GM21381 (cell line): ENCODE measurements around the gene C20orf141.

ENCODE experiments used
- ATAC-seq: cut with Tn5 transposase; IDR thresholded peaks from one replicate; pipeline ENCODE4 v1.9.1; 2021; ENCODE audit warnings: mild to moderate bottlenecking, moderate library complexity; ENCODE audit not compliant: unreplicated experiment

C20orf141 gene

DNA sequence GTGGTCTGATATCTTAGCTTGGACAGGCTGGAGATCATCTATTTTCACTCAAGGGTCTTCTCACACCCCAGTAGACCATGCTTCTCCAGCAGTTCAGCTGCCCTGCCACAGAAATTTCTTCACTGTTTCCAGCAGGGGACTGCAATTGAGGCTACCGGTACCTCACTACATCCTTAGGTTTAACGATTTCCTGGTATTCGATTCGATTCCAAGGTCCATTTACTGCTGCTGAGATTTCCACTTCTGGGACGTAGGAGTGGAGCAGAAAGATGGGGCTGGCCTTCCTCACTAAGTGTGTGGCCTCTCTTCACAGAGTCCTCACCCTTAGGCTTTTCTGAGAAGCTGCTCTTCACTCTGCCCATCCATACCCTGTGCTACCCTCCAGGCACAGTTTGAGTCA is 31.9 kb downstream of the C20orf141 start:
- no peak for ATAC-seq

DNA sequence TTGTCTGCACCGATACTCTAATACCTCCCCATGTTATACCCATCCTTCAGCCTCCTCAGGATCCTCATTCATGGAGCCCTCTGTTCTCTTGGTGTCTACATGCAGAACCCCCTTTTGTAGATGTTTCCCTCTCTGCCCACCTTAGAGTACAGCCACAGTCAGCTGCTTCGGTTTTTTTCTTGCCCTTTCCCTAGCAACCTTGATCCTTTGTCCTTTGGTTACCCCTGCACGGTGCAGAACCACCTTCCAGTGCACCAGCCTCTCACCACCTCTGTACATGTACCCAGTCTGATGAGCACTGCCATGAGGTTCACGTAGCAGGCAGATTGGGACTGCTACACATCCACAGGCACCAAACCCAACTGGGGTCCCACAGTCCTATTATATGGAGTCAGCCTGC is 33.0 kb downstream of the C20orf141 start:
- no peak for ATAC-seq

DNA sequence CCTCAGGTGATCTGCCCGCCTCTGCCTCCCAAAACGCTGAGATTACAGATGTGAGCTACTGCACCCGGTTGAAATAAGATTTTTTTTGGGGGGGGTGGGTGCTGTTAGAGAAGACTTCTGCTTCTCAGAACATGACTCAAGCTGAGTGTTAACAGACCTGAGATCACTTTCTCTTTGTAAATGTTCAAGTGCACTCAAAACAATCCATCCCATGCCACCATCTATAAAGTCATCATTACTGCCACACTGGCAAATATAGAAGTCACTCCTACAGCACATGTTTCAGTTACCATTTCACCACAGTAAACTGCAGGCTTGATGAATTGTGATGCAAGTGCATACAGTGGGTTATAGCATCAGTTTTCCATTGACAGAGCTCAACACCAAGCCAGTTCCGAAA is 34.7 kb downstream of the C20orf141 start:
- no peak for ATAC-seq

DNA sequence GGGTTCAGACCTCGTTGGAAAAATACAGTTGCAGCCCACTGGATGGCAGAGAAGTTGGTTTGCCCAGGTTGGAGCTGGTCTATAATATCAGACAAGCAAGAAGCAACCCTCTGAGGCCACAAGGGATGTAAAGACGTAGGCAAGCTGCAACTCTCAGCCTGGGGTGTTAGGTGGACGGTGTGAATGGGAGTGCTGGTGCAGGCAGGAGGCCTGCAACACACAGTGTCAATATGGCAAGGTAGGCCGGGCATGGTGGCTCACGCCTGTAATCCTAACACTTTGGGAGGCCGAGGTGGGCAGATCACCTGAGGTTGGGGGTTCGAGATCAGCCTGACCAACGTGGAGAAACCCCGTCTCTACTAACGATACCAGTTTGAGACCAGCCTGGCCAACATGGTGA is 36.3 kb downstream of the C20orf141 start:
- ATAC-seq = no peak

DNA sequence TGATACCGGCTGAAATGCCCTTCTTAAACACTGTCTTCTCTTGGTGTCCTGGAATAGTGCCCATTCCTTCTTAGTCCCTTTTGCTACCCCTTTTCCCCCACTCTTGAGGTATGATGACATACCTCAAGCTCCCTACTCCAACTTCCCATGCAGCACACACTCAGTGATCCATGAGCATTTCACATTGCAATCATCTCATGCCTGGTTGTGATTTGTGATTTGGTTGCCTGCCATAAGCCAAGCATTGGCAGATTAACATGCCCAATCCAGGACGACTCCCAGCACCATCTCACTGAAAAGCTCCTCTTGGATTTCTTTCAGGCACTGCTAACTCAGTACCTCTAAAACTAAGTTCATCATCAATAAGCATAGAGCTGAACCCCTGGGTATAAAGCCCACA is 43.8 kb downstream of the C20orf141 start:
- no peak for ATAC-seq

DNA sequence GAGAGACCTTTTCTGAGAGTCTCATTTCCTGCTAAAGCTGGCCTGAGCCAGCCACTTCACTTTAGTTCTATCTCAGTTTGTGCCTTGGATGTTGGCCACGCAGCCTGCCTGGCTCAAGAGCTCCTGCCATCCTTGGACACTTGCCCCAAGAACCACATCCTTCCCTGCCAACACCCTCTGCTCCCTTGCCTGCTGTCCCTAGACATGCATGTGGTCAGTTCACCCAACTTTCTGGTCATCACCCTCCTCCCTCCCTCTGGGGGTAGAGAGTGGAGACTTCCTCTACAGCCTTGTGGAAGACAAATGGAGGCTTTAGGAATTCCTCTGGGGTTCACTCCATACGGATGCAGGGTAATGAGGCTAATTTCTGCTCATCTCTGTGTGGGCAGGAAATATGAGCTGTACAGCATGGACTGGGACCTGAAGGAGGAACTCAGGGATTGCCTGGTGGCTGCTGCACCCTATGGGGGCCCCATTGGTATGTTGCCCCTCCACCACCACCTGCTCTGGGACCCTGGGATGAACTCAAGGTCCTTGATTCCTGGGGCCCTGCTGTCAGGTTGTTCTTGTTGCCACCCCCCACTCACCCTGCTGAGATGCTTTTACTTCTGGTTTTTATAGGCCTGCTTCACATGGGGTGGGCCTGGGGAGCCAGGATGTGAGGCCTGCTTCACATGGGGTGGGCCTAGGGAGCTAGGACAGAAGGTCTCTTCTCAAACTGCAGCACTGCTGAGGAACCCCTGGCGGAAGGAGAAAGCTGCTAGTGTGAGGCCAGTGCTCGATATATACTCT is 44.7 kb downstream of the C20orf141 start:
- no peak for ATAC-seq

DNA sequence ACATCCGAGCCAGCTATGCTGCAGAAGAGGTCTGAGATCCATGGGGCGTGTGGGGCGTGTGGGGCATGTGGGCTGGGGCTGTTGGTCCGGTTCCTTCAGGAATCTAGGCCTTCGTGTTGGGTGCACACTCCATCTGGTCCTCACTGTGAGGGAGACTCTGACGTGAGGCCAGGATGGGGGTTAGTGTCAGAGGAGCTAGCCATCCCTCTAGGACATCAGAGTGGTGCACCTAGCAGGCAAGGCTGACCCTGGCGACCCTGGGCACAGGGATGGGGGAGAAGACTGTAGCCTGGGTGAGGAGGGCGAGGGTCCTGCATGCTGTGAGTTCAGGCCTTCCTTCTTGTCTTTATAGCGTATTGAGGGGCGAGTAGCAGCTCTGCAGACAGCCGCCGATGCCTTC is 49.8 kb downstream of the C20orf141 start:
- no peak for ATAC-seq

DNA sequence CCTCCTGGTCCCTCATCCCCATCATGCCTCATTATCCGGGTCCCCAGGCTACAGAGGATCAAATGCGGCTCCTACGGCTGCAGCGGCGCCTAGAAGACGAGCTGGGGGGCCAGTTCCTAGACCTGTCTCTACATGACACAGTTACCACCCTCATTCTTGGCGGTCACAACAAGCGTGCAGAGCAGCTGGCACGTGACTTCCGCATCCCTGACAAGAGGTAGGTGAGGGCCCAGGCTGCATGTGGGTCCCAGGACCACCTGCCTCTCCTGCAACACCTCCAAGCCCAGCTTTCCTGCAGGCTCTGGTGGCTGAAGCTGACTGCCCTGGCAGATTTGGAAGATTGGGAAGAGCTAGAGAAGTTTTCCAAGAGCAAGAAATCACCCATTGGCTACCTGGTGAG is 50.3 kb downstream of the C20orf141 start:
- no peak for ATAC-seq
